KMS-11 (cell line): ENCODE measurements around the gene SPAG5.

Source experiments
- H2AFZ ChIP-seq: fragments of 200-600 bp; sonication (generic); 2 replicates; pipeline ENCODE4 v1.6.1; 2016; ENCODE audit warnings: antibody characterized with exemption, mixed run types, low read depth
- H3K27ac ChIP-seq: fragments of 200-600 bp; sonication (generic); 2 replicates; pipeline ENCODE4 v1.6.1; 2016; ENCODE audit warnings: mild to moderate bottlenecking, mixed run types
- H3K27me3 ChIP-seq: fragments of 200-600 bp; sonication (generic); 2 replicates; pipeline ENCODE4 v1.6.1; 2017; ENCODE audit warnings: mild to moderate bottlenecking, low read depth, mixed run types, moderate library complexity; ENCODE audit not compliant: insufficient read depth
- H3K36me3 ChIP-seq: fragments of 200-600 bp; sonication (generic); 2 replicates; pipeline ENCODE4 v1.6.1; 2017; ENCODE audit warnings: mild to moderate bottlenecking, mixed run types; ENCODE audit not compliant: insufficient read depth
- H3K4me1 ChIP-seq: fragments of 200-600 bp; sonication (generic); 2 replicates; pipeline ENCODE4 v1.6.1; 2016; ENCODE audit warnings: mild to moderate bottlenecking, low read depth, mixed run types; ENCODE audit not compliant: poor library complexity, severe bottlenecking
- H3K4me2 ChIP-seq: fragments of 200-600 bp; sonication (generic); 2 replicates; pipeline ENCODE4 v1.7.0; 2016; ENCODE audit warnings: mild to moderate bottlenecking, mixed run types
- H3K4me3 ChIP-seq: fragments of 200-600 bp; sonication (generic); IDR thresholded peaks from 2 replicates; pipeline ENCODE4 v1.6.1; 2017; ENCODE audit warnings: low read depth, low read length, mixed read lengths; ENCODE audit not compliant: insufficient read depth
- H3K79me2 ChIP-seq: fragments of 200-600 bp; sonication (generic); 2 replicates; pipeline ENCODE4 v1.6.1; 2016; ENCODE audit warnings: low read depth, mixed run types; ENCODE audit not compliant: insufficient read depth
- H3K9ac ChIP-seq: fragments of 200-600 bp; sonication (generic); 2 replicates; pipeline ENCODE4 v1.6.1; 2016; ENCODE audit warnings: mild to moderate bottlenecking, mixed run types
- H4K20me1 ChIP-seq: fragments of 200-600 bp; sonication (generic); 2 replicates; pipeline ENCODE4 v1.6.1; 2016; ENCODE audit warnings: mild to moderate bottlenecking, mixed run types; ENCODE audit not compliant: insufficient read depth
- CTCF ChIP-seq: fragments of 200-600 bp; sonication (generic); conservative IDR thresholded peaks from 2 replicates; pipeline ENCODE4 v1.6.1; 2017; ENCODE audit warnings: low read depth, mild to moderate bottlenecking, antibody characterized with exemption, low read length, moderate library complexity, mixed read lengths

Gene SPAG5

GRCh38 chr17:28547096-28547622, 51.7 kb downstream of the SPAG5 start:
- no peaks in the 10 kb centered on the region for H3K36me3 ChIP-seq
- H3K27me3 ChIP-seq = 0 out of 2 replicates have a peak, but pooled peaks cover 8% of the 10 kb centered on the region
- H4K20me1 ChIP-seq = no peaks in the 10 kb centered on the region
- no peak overlapping the region for H3K4me2 ChIP-seq
- no peak for TF ChIP-seq CTCF
- no peak overlapping the region for H3K27ac ChIP-seq
- peaks cover 28% of the 10 kb centered on the region for H3K4me1 ChIP-seq
- H3K4me3 ChIP-seq = no peak overlapping the region
- H2AFZ ChIP-seq = no peak overlapping the region
- H3K79me2 ChIP-seq = no peaks in the 10 kb centered on the region
- H3K9ac ChIP-seq = no peak overlapping the region

GRCh38 chr17:28545787-28546415, 52.9 kb downstream of the SPAG5 start:
- H3K4me2 ChIP-seq = no peak overlapping the region
- no peak overlapping the region for H2AFZ ChIP-seq
- H3K9ac ChIP-seq = no peak overlapping the region
- H3K36me3 ChIP-seq = no peaks in the 10 kb centered on the region
- no peak for TF ChIP-seq CTCF
- no peaks in the 10 kb centered on the region for H3K79me2 ChIP-seq
- no peaks in the 10 kb centered on the region for H4K20me1 ChIP-seq
- H3K27ac ChIP-seq = no peak overlapping the region
- no peak overlapping the region for H3K4me3 ChIP-seq
- H3K4me1 ChIP-seq = peaks cover 20% of the 10 kb centered on the region
- H3K27me3 ChIP-seq = no peaks in the 10 kb centered on the region; the same call in 1 of the 2 replicates

- no peaks in the 10 kb centered on the region for H3K79me2 ChIP-seq
- H3K4me1 ChIP-seq = peaks cover 21% of the 10 kb centered on the region
- H3K27me3 ChIP-seq = no peaks in the 10 kb centered on the region; the same call in 1 of the 2 replicates
- no peak overlapping the region for H3K9ac ChIP-seq
- H2AFZ ChIP-seq = no peak overlapping the region
- H3K4me2 ChIP-seq = no peak overlapping the region
- no peak for TF ChIP-seq CTCF
- no peak overlapping the region for H3K4me3 ChIP-seq
- no peaks in the 10 kb centered on the region for H4K20me1 ChIP-seq
- no peak overlapping the region for H3K27ac ChIP-seq
- H3K36me3 ChIP-seq = no peaks in the 10 kb centered on the region
Observed at GRCh38 chr17:28545141-28545503, 53.7 kb downstream of the SPAG5 start.

- peaks cover 2% of the 10 kb centered on the region for H3K27me3 ChIP-seq
- H3K36me3 ChIP-seq = no peaks in the 10 kb centered on the region
- H3K27ac ChIP-seq = no peak overlapping the region
- no peak overlapping the region for H3K4me3 ChIP-seq
- H3K79me2 ChIP-seq = no peaks in the 10 kb centered on the region
- no peaks in the 10 kb centered on the region for H4K20me1 ChIP-seq
- H3K4me1 ChIP-seq = peaks cover 18% of the 10 kb centered on the region
- TF ChIP-seq CTCF = no peak
- no peak overlapping the region for H2AFZ ChIP-seq
- H3K9ac ChIP-seq = no peak overlapping the region
- H3K4me2 ChIP-seq = no peak overlapping the region
Observed at GRCh38 chr17:28544402-28545140, 54.3 kb downstream of the SPAG5 start.
